Measurements from ENCODE around the gene VKORC1L1. TPM values are rescaled to one million over a fixed set of nuclear protein-coding genes. Genes with fewer than 3 reads are reported as not detected.
"Not testable (repeated sequence)": the region's sequence is repeated elsewhere in the genome, so short reads cannot be mapped to it uniquely, and the experiment has no call there.

The VKORC1L1 gene
- polyA plus RNA-seq, 3 donors: 28.4 to 33.7 (median 29.8) TPM

DNA sequence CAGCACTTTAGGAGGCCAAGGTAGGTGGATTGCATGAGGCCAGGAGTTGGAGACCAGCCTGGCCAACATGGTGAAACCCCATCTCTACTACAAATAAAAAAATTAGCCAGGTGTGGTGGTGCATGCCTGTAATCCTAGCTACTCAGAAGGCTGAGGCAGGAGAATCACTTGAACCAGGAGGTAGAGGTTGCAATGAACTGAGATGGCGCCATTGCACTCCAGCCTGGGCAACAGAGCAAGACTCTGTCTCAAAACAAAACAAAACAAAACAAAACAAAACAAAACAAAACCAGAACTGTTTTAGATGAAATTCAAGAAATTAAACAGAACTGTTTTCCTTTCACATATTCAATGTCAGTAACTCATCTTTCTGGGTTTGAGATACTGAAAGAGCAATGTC is 115.6 kb downstream of the VKORC1L1 start:
- not testable (repeated sequence) for DNase-seq (ENCODE audit: extremely low read depth in 1 of 11, low read depth in 9 of 11, low spot score in 4 of 11)

DNA sequence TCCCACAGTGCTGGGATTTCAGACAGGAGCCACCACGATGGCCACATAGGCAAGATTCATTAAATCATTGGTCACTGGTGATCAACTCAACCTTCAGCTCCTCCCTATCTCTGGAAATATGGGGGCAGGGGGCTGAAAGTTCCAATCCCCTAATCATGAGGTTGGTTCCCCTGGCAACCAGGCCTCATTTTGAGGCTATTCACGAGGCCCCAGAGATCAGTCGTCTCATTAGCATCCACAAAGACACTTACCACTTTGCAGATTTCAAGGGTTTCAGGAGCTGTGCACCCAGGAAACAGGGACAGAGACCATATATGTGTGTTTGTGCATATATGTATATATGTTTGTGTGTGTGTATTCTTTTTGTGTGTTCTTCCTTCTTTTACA is 116.8 kb downstream of the VKORC1L1 start:
- no peak for DNase-seq (ENCODE audit: extremely low read depth in 1 of 11, low read depth in 9 of 11, low spot score in 4 of 11)

- DNase-seq (ENCODE audit: extremely low read depth in 1 of 11, low read depth in 9 of 11, low spot score in 4 of 11): not testable (repeated sequence)
Measured at GRCh38 chr7:65991829-65992228, 119.0 kb downstream of the VKORC1L1 start.

DNA sequence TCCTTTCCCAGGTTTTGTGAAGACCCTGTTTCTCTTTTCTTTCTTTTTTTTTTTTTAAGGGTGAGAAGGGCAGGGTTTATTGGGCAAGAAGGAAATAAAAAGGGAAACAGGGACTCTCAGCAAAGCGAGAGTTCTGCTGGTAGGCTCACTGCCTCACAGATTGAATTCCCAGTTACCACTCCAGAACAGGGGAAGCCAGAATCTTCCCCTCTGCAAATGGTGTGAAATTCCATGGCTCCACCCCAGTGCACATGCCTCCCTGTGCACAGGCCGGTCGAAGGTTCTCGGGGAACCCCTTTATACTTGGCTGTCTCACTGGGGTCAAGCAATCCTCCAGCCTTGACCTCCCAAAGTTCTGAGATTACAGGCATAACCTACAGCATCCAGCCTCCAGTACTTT is 119.7 kb downstream of the VKORC1L1 start:
- DNase-seq (ENCODE audit: extremely low read depth in 1 of 11, low read depth in 9 of 11, low spot score in 4 of 11): peak in 1 of 11 donors; percentile 37

DNA sequence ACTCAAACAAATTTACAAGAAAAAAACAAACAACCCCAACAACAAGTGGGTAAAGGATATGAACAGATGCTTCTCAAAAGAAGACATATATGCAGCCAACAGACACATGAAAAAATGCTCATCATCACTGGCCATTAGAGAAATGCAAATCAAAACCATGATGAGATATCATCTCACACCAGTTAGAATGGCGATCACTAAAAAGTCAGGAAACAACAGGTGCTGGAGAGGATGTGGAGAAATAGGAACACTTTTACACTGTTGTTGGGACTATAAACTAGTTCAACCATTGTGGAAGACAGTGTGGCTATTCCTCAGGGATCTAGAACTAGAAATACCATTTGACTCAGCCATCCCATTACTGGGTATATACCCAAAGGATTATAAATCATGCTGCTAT is 122.1 kb downstream of the VKORC1L1 start:
- DNase-seq (ENCODE audit: extremely low read depth in 1 of 11, low read depth in 9 of 11, low spot score in 4 of 11): not testable (repeated sequence)

DNA sequence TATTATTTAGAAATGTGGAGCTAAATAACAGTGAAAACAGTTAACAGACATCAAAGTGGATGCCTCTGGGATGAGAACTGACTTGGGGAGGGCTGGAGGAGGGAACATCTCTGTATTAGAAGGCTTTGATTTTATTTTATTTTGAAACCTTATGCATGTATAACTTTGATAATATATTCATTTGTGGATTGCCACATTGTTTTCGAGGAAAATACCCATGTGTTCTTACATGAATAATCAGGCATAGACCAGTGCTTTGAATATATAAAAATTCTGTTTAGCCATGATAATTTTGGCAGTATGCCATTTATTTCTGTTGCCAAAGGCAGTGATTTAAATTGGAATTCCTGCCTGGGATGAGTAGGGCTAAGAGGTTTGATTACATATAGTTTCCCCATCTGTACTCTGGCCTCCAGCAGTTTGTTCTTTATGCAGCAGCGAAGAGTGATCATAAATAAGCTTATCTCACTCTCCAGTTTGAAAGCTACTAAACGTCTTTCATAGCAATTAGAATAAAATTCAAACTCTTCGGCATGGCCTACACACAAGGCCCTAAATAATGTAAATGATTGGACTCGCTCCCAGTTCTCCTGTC is 128.0 kb downstream of the VKORC1L1 start:
- DNase-seq (ENCODE audit: extremely low read depth in 1 of 11, low read depth in 9 of 11, low spot score in 4 of 11): not testable (repeated sequence)

DNA sequence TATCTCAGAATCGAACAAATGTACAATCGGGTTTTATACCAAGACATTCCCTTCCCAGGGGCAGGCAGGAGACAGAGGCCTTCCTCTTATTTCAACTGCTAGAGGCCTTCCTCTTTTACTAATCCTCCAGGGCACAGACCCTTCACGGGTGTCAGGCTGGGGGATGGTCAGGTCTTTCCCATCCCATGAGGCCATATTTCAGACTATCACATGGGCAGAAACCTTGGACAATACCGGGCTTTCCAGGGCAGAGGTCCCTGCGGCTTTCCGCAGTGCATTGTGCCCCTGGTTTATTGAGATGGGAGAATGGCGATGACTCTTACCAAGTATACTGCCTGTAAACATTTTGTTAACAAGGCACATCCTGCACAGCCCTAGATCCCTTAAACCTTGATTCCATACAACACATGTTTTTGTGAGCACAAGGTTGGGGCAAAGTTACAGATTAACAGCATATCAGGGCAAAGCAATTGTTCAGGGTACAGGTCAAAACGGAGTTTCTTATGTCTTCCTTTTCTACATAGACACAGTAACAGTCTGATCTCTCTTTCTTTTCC is 132.3 kb downstream of the VKORC1L1 start:
- not testable (repeated sequence) for DNase-seq (ENCODE audit: extremely low read depth in 1 of 11, low read depth in 9 of 11, low spot score in 4 of 11)

- DNase-seq (ENCODE audit: extremely low read depth in 1 of 11, low read depth in 9 of 11, low spot score in 4 of 11): no peak
Measured at GRCh38 chr7:66007232-66007631, 134.4 kb downstream of the VKORC1L1 start.

Other genes with a start within 250 kb of the VKORC1L1 start
- 10 to 100 TPM; 75.3 to 81.7 (median 77.7) TPM for gene GUSB, start 109.1 kb downstream of the VKORC1L1 start, polyA plus RNA-seq (ENCODE audit: insufficient read length in 3 of 3)
- 10 to 100 TPM; 29.6 to 44.1 (median 32.3) TPM for gene ASL, start 202.7 kb downstream of the VKORC1L1 start, polyA plus RNA-seq (ENCODE audit: insufficient read length in 3 of 3)
- gene CRCP, start 241.8 kb downstream of the VKORC1L1 start, polyA plus RNA-seq (ENCODE audit: insufficient read length in 3 of 3): 10 to 100 TPM; 28.5 to 32.8 (median 28.9) TPM